PC-3 (cell line): ENCODE measurements around the gene TRAPPC8. TPM values are rescaled to one million over a fixed set of nuclear protein-coding genes. Genes with fewer than 3 reads are reported as not detected.

ENCODE experiments used
- ATAC-seq: fragments of 200-7000 bp; cut with Tn5 transposase; 2 replicates; pipeline ENCODE4 v1.9.1; 2020; ENCODE audit warnings: mild to moderate bottlenecking, moderate library complexity
- BruUV-seq: library from RNA; stranded (reverse); fragments of 400-500 nt; replicated peaks from 2 replicates; lab custom pipeline; 2021; lab: Mats Ljungman, UMichigan
- CTCF ChIA-PET: fragments of 300-600 bp; sonication (Branson Sonifier 250); formaldehyde crosslinking; loops from one replicate; lab custom pipeline; 2022; ENCODE audit warnings: antibody characterized with exemption; lab: Charles Lee
- POLR2A ChIA-PET: fragments of 300-600 bp; sonication (Branson Sonifier 250); formaldehyde crosslinking; loops from one replicate; lab custom pipeline; 2022; ENCODE audit warnings: antibody characterized with exemption; ENCODE audit not compliant: unreplicated experiment; lab: Charles Lee
- DNase-seq: peaks from one replicate; pipeline ENCODE4 v3.0.0-alpha.2; 2015
- H2AFZ ChIP-seq: fragments of 300-600 bp; sonication (generic); 2 replicates; pipeline ENCODE4 v1.6.0; 2016; ENCODE audit warnings: antibody characterized with exemption, low read length
- H3F3A ChIP-seq: fragments of 300-600 bp; sonication (generic); one replicate; pipeline ENCODE4 v1.6.0; 2017; ENCODE audit warnings: antibody characterized with exemption, low read length, control low read depth, mild to moderate bottlenecking; ENCODE audit not compliant: unreplicated experiment
- H3K27ac ChIP-seq: fragments of 300-600 bp; sonication (generic); 2 replicates; pipeline ENCODE4 v1.5.1; 2016; ENCODE audit warnings: mild to moderate bottlenecking, low read length
- H3K27me3 ChIP-seq: fragments of 300-600 bp; sonication (generic); 2 replicates; pipeline ENCODE4 v1.6.1; 2016; ENCODE audit warnings: low read length, mixed read lengths
- H3K36me3 ChIP-seq: fragments of 300-600 bp; sonication (generic); 2 replicates; pipeline ENCODE4 v1.6.1; 2016; ENCODE audit warnings: low read depth, mixed run types, low read length, mixed read lengths
- H3K4me1 ChIP-seq: fragments of 300-600 bp; sonication (generic); 2 replicates; pipeline ENCODE4 v1.5.1; 2016; ENCODE audit warnings: low read length; ENCODE audit not compliant: insufficient read depth
- H3K4me2 ChIP-seq: fragments of 300-600 bp; sonication (generic); 2 replicates; pipeline ENCODE4 v1.6.0; 2016; ENCODE audit warnings: low read length
- H3K4me3 ChIP-seq: fragments of 300-600 bp; sonication (generic); 2 replicates; pipeline ENCODE4 v1.5.1; 2016; ENCODE audit warnings: mild to moderate bottlenecking, low read length, mixed read lengths
- H3K79me2 ChIP-seq: fragments of 300-600 bp; sonication (generic); 2 replicates; pipeline ENCODE4 v1.6.1; 2017; ENCODE audit warnings: low read length, mixed read lengths
- H3K9ac ChIP-seq: fragments of 300-600 bp; sonication (generic); 2 replicates; pipeline ENCODE4 v1.6.0; 2016; ENCODE audit warnings: mild to moderate bottlenecking, low read length
- H3K9me2 ChIP-seq: fragments of 300-600 bp; sonication (generic); replicated peaks from 2 replicates; pipeline ENCODE4 v1.6.1; 2016; ENCODE audit warnings: mixed run types, low read length, mixed read lengths
- H3K9me3 ChIP-seq: fragments of 300-600 bp; sonication (generic); 2 replicates; pipeline ENCODE4 v1.6.1; 2016; ENCODE audit warnings: low read length, mixed read lengths
- H4K20me1 ChIP-seq: fragments of 300-600 bp; sonication (generic); 2 replicates; pipeline ENCODE4 v1.6.1; 2016; ENCODE audit warnings: low read length, mixed read lengths
- CTCF ChIP-seq: fragments of 300-600 bp; sonication (generic); conservative IDR thresholded peaks from 2 replicates; pipeline ENCODE4 v1.5.1; 2017; ENCODE audit warnings: antibody characterized with exemption, low read depth, mild to moderate bottlenecking, low read length
- EZH2 ChIP-seq: fragments of 300-600 bp; sonication (generic); IDR thresholded peaks from one replicate; pipeline ENCODE4 v1.6.1; 2017; ENCODE audit warnings: antibody characterized with exemption, mild to moderate bottlenecking, low read length; ENCODE audit not compliant: unreplicated experiment
- EZH2phosphoT487 ChIP-seq: fragments of 300-600 bp; sonication (generic); IDR thresholded peaks from 2 replicates; pipeline ENCODE4 v1.6.1; 2018; ENCODE audit warnings: mild to moderate bottlenecking, antibody characterized with exemption, low read length, borderline replicate concordance
- intact Hi-C: fragments of 100-400 bp; cut with micrococcal nuclease; formaldehyde crosslinking; loops from 2 replicates; pipeline ENCODE4 v1.9.0; 2023
- total RNA-seq: library from RNA; depleted of rRNA; stranded (reverse); fragments of >200 nt; gene quantifications from 2 replicates; pipeline ENCODE4 v1.2.3, GENCODE V29; 2014

Gene TRAPPC8
- total RNA-seq, 1 experiment from 2014 or later, result 10.2 TPM

GRCh38 chr18:31983976-31984375 is 41.0 kb upstream of the TRAPPC8 start:
- BruUV-seq, result no TSS peak
- DNase-seq, result no peak
- no peaks in the 10 kb centered on the region for H3K79me2 ChIP-seq
- no peaks in the 10 kb centered on the region for H4K20me1 ChIP-seq
- H3K4me3 ChIP-seq, result no peak overlapping the region
- H2AFZ ChIP-seq, result no peak overlapping the region
- H3K36me3 ChIP-seq, result no peaks in the 10 kb centered on the region
- H3K4me1 ChIP-seq, result no peaks in the 10 kb centered on the region
- intact Hi-C loops, result no loop called here
- no peak overlapping the region for H3K4me2 ChIP-seq
- POLR2A ChIA-PET, result no interaction called here
- H3K9me2 ChIP-seq, result no peaks in the 10 kb centered on the region
- H3K27ac ChIP-seq, result no peak overlapping the region
- H3K27me3 ChIP-seq, result no peaks in the 10 kb centered on the region
- H3F3A ChIP-seq, result no peaks in the 10 kb centered on the region
- TF ChIP-seq EZH2phosphoT487 (no peak), CTCF (no peak), EZH2 (no peak)
- H3K9ac ChIP-seq, result no peak overlapping the region
- CTCF ChIA-PET, result no interaction called here
- no peaks in the 10 kb centered on the region for H3K9me3 ChIP-seq
- no peak for ATAC-seq

- no peaks in the 10 kb centered on the region for H3K36me3 ChIP-seq
- H3K9me3 ChIP-seq, result no peaks in the 10 kb centered on the region
- TF ChIP-seq CTCF, result no peak
- no peak overlapping the region for H3K4me2 ChIP-seq
- H3F3A ChIP-seq, result no peaks in the 10 kb centered on the region
- H2AFZ ChIP-seq, result no peak overlapping the region
- H3K4me1 ChIP-seq, result no peaks in the 10 kb centered on the region
- CTCF ChIA-PET, result no interaction called here
- H3K4me3 ChIP-seq, result no peak overlapping the region
- H3K9me2 ChIP-seq, result no peaks in the 10 kb centered on the region
- H3K79me2 ChIP-seq, result no peaks in the 10 kb centered on the region
- H3K9ac ChIP-seq, result no peak overlapping the region
- DNase-seq, result no peak
- no TSS peak for BruUV-seq
- ATAC-seq, result no peak
- POLR2A ChIA-PET, result no interaction called here
- no peak overlapping the region for H3K27ac ChIP-seq
- intact Hi-C loops, result no loop called here
- H4K20me1 ChIP-seq, result no peaks in the 10 kb centered on the region
- no peaks in the 10 kb centered on the region for H3K27me3 ChIP-seq
These were observed 40.1 kb upstream of the TRAPPC8 start for GRCh38 chr18:31983020-31983419.

- no peak overlapping the region for H3K4me2 ChIP-seq
- intact Hi-C loops, result no loop called here
- no peaks in the 10 kb centered on the region for H3K79me2 ChIP-seq
- H3K9me3 ChIP-seq, result no peaks in the 10 kb centered on the region
- H3K4me3 ChIP-seq, result no peak overlapping the region
- H3K4me1 ChIP-seq, result no peaks in the 10 kb centered on the region
- H4K20me1 ChIP-seq, result no peaks in the 10 kb centered on the region
- ATAC-seq (no peak), DNase-seq (no peak)
- no peaks in the 10 kb centered on the region for H3K9me2 ChIP-seq
- H3K36me3 ChIP-seq, result no peaks in the 10 kb centered on the region; the same call in 1 of the 2 replicates
- no peak overlapping the region for H3K27ac ChIP-seq
- TF ChIP-seq CTCF (no peak), EZH2 (no peak), EZH2phosphoT487 (no peak)
- CTCF ChIA-PET, result no interaction called here
- H3K9ac ChIP-seq, result no peak overlapping the region
- BruUV-seq, result no TSS peak
- no peaks in the 10 kb centered on the region for H3F3A ChIP-seq
- H3K27me3 ChIP-seq, result no peaks in the 10 kb centered on the region
- POLR2A ChIA-PET, result no interaction called here
- H2AFZ ChIP-seq, result no peak overlapping the region
These were observed 37.9 kb upstream of the TRAPPC8 start for GRCh38 chr18:31980863-31981262.
